ENCODE measurements around the gene TRPC4AP. TPM values are rescaled to one million over a fixed set of nuclear protein-coding genes. Genes with fewer than 3 reads are reported as not detected.

TRPC4AP gene
- total and polyA plus RNA-seq, 2 donors = 24.6 to 57.3 TPM

- H3K36me3 ChIP-seq (ENCODE audit: control insufficient read depth in 2 of 2, insufficient read depth in 2 of 2, low read length in 1 of 2) = peaks cover 83% of the 10 kb centered on the region in 2 donors
- no peak overlapping the region for H3K27ac ChIP-seq (ENCODE audit: low read depth in 1 of 2, low read length in 1 of 2)
- H3K4me1 ChIP-seq (ENCODE audit: control insufficient read depth in 2 of 2, insufficient read depth in 2 of 2, low read length in 2 of 2) = no peaks in the 10 kb centered on the region
- no peaks in the 10 kb centered on the region for H3K9me3 ChIP-seq (ENCODE audit: control insufficient read depth in 2 of 2, insufficient read depth in 1 of 2, low read length in 1 of 2)
- no peak overlapping the region for H3K4me3 ChIP-seq (ENCODE audit: low read length in 2 of 2)
- DNase-seq (ENCODE audit: low read depth in 6 of 9, low spot score in 9 of 9) = no peak
- 97% methylated on average over 8 of the region's 8 CpGs for whole genome bisulfite sequencing
- no peaks in the 10 kb centered on the region for H3K27me3 ChIP-seq (ENCODE audit: control insufficient read depth in 2 of 2, insufficient read depth in 1 of 2, low read length in 1 of 2)
These were observed 75.3 kb downstream of the TRPC4AP start for GRCh38 chr20:35017099-35017835.

GRCh38 chr20:35015863-35016193 is 76.8 kb downstream of the TRPC4AP start:
- Histone ChIP-seq H3K27ac (ENCODE audit: low read depth in 1 of 2, low read length in 1 of 2) (no peak overlapping the region), H3K27me3 (ENCODE audit: control insufficient read depth in 2 of 2, insufficient read depth in 1 of 2, low read length in 1 of 2) (no peaks in the 10 kb centered on the region), H3K4me3 (ENCODE audit: low read length in 2 of 2) (no peak overlapping the region), H3K4me1 (ENCODE audit: control insufficient read depth in 2 of 2, insufficient read depth in 2 of 2, low read length in 2 of 2) (no peaks in the 10 kb centered on the region), H3K36me3 (ENCODE audit: control insufficient read depth in 2 of 2, insufficient read depth in 2 of 2, low read length in 1 of 2) (peaks cover 81 to 85% of the 10 kb centered on the region in 2 donors), H3K9me3 (ENCODE audit: control insufficient read depth in 2 of 2, insufficient read depth in 1 of 2, low read length in 1 of 2) (no peaks in the 10 kb centered on the region)
- no peak for DNase-seq (ENCODE audit: low read depth in 6 of 9, low spot score in 9 of 9)
- 97% methylated on average over 2 of the region's 2 CpGs for WGBS

DNA sequence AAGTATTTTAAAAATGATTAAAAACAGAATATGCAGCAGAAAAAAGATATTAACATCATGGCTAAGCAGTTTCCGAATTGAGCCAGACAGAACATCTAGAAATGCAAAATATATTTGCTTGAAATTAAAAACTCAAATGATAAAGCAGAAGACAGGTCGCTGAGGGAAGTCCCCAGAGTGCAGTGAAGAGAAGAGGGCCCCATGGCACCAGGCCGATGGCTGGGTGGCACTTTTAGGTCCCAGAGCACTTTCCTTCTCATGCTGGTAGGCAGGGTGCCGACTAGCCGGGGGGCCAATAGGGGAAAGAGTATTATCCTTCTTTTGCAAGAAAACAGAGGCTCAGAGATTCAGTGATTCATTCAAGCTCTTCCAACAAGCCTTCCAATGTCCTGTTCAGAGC is 78.1 kb downstream of the TRPC4AP start:
- no peak for DNase-seq (ENCODE audit: low read depth in 6 of 9, low spot score in 9 of 9)
- Histone ChIP-seq H3K4me1 (ENCODE audit: control insufficient read depth in 2 of 2, insufficient read depth in 2 of 2, low read length in 2 of 2) (no peaks in the 10 kb centered on the region), H3K27me3 (ENCODE audit: control insufficient read depth in 2 of 2, insufficient read depth in 1 of 2, low read length in 1 of 2) (no peaks in the 10 kb centered on the region), H3K9me3 (ENCODE audit: control insufficient read depth in 2 of 2, insufficient read depth in 1 of 2, low read length in 1 of 2) (no peaks in the 10 kb centered on the region), H3K36me3 (ENCODE audit: control insufficient read depth in 2 of 2, insufficient read depth in 2 of 2, low read length in 1 of 2) (peaks cover 80 to 85% of the 10 kb centered on the region in 2 donors), H3K4me3 (ENCODE audit: low read length in 2 of 2) (no peak overlapping the region), H3K27ac (ENCODE audit: low read depth in 1 of 2, low read length in 1 of 2) (no peak overlapping the region)
- 96% methylated on average over 5 of the region's 5 CpGs for WGBS

DNA sequence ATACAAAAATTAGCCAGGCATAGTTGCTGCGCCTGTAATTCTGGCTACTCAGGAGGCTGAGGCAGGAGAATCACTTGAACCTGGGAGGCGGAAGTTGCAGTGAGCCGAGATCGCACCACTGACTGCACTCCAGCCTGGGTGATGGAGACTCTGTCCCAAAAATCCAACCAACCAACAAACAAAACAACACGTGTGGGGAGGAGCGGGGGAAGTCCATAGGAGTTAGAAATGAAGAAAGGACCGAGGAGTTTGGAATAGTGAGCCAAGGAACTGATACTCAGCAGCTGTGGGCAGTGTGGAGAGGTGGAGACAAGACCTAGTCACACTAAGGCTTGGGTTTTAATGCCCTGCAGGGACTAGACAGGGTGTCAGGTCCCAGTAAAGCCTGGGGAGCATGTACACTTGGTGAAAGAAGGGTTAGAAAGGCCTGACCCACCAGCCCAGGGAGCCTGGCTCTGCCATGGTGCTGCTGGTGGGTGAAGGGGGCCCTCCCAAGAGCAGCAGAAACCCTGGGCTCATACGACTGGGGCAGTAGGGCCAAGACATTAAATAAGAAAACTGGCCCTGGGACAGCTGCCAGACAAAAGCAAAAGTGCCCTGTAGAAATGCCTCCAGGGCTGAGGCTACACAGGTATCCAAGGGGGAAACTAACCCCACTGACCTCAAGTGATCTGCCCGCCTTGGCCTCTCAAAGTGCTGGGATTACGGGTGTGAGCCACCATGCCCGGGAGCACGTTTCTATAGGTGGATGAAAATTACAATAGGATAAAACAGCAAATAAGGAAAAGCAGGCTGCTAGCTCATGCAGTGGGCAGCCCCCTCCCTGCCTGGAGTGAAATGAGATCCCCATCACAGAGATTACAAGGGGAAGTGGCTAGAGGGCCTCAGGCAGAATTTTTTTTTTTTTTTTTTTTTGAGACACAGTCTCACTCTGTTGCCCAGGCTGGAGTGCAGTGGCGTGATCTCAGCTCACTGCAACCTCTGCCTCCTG is 78.9 kb downstream of the TRPC4AP start:
- Histone ChIP-seq H3K36me3 (ENCODE audit: control insufficient read depth in 2 of 2, insufficient read depth in 2 of 2, low read length in 1 of 2) (peaks cover 81 to 85% of the 10 kb centered on the region in 2 donors), H3K27ac (ENCODE audit: low read depth in 1 of 2, low read length in 1 of 2) (no peak overlapping the region), H3K27me3 (ENCODE audit: control insufficient read depth in 2 of 2, insufficient read depth in 1 of 2, low read length in 1 of 2) (no peaks in the 10 kb centered on the region), H3K4me3 (ENCODE audit: low read length in 2 of 2) (no peak overlapping the region), H3K9me3 (ENCODE audit: control insufficient read depth in 2 of 2, insufficient read depth in 1 of 2, low read length in 1 of 2) (no peaks in the 10 kb centered on the region), H3K4me1 (ENCODE audit: control insufficient read depth in 2 of 2, insufficient read depth in 2 of 2, low read length in 2 of 2) (no peaks in the 10 kb centered on the region)
- WGBS = 97% methylated on average over 13 of the region's 13 CpGs
- no peak for DNase-seq (ENCODE audit: low read depth in 6 of 9, low spot score in 9 of 9)

DNA sequence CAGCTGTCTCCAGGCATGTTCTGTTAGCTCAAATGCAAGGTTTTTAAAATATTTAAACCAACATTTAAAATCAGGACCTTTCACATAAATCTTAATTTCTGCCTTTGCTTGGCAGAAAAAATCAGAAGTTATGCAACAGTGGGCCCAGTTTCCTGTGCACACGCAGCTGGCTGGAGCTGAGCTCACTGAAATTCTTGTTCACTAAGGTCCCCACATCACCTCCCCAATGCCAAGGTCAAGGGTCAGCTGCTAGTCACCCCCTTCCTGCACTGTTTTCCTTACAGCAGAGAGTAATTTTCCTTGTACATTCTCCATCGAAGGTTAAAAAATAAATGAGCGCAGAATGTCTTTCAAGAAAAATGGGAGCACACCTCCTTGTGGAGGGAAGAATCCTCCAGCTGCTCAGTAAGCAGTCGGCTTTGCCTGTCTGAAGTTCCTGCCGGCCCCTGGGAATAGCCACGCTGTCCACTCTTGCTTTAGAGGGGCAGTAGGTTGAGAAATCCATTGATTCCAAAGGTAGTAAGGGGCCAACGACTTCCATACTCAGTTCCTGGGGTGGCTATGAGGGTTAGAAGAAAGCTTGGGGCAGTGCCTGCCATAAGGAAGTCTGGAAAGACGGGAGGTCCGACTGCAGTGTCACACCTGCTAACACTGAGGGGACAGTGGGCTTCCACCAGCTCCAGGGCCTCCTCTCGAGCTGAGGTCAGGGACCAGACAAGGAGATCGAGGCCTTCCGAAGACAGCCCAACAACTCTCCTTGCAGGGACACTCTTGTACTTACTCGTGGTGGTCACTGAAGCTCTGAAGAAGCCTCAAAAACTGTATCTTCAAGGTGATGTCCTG is 80.2 kb downstream of the TRPC4AP start:
- H3K27ac ChIP-seq (ENCODE audit: low read depth in 1 of 2, low read length in 1 of 2) = no peak overlapping the region
- no peaks in the 10 kb centered on the region for H3K9me3 ChIP-seq (ENCODE audit: control insufficient read depth in 2 of 2, insufficient read depth in 1 of 2, low read length in 1 of 2)
- H3K27me3 ChIP-seq (ENCODE audit: control insufficient read depth in 2 of 2, insufficient read depth in 1 of 2, low read length in 1 of 2) = no peaks in the 10 kb centered on the region
- H3K4me3 ChIP-seq (ENCODE audit: low read length in 2 of 2) = no peak overlapping the region
- no peak for DNase-seq (ENCODE audit: low read depth in 6 of 9, low spot score in 9 of 9)
- no peaks in the 10 kb centered on the region for H3K4me1 ChIP-seq (ENCODE audit: control insufficient read depth in 2 of 2, insufficient read depth in 2 of 2, low read length in 2 of 2)
- 92% methylated on average over 13 of the region's 13 CpGs for WGBS
- peaks cover 82 to 90% of the 10 kb centered on the region in 2 donors for H3K36me3 ChIP-seq (ENCODE audit: control insufficient read depth in 2 of 2, insufficient read depth in 2 of 2, low read length in 1 of 2)

DNA sequence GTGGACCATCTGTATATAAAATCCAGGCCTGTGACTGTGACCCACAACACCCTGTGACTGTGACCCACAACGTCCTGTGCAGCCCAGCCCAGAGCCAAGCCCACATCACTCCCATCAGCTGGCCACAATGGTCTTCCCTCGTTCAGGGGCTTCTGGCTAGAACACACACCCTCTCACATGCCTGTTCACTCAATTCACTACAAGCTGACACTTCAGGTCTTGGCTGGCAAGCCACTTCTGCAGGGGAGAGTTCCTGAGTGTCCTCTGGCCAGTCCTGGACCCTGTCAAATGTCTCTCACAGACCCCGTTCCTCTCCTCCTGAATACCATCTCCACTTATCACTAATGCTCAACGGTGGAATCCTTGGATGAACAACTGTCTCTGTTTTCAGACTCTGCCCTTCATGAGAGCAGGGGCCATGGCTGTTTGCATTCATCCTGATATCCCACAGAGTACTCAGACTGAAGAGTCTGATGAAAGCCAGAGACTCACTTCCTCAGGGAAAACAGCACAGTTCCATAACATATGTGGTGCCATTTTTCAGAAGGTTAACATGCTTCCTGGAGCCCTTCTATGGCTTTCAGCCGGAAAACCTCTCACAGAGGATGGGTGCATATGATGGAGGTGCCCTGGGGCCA is 80.9 kb downstream of the TRPC4AP start:
- no peaks in the 10 kb centered on the region for H3K9me3 ChIP-seq (ENCODE audit: control insufficient read depth in 2 of 2, insufficient read depth in 1 of 2, low read length in 1 of 2)
- no peak for DNase-seq (ENCODE audit: low read depth in 6 of 9, low spot score in 9 of 9)
- 87% methylated on average over 5 of the region's 5 CpGs for WGBS

DNA sequence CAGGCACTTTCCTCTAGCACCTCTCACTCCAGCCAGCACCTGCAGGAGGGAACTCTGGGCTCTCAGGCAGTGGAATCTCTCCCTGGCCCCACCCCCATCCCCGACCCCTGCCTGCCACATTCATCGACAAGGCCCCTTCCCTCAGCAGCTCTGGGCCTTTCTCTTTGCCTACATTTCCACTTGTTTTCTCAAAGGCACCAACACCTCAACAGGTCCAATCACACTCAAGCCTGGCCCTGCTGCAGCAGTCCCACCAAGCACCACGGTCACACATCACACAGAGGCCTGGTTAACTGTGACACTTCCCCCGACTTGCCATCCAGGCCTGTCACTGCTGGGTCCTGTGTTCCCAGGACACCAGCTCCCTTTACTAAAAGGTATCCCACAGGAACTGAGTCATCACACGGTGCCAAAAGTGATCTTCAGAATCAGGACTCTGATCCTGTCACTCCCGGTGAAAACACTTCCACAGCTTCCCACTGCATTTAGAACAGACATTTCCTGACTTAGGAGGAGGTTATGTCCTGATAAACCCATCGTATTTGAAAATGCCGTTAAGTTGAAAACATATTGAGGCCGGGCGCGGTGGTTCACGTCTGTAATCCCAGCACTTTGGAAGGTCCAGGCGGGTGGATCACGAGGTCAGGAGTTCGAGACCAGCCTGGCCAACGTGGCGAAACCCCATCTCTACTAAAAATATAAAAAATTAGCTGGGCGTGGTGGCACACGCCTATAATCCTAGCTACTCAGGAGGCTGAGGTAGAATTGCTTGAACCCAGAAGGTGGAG is 82.0 kb downstream of the TRPC4AP start:
- no peaks in the 10 kb centered on the region for H3K4me1 ChIP-seq (ENCODE audit: control insufficient read depth in 2 of 2, insufficient read depth in 2 of 2, low read length in 2 of 2)
- H3K27ac ChIP-seq (ENCODE audit: low read depth in 1 of 2, low read length in 1 of 2) = no peak overlapping the region
- no peaks in the 10 kb centered on the region for H3K27me3 ChIP-seq (ENCODE audit: control insufficient read depth in 2 of 2, insufficient read depth in 1 of 2, low read length in 1 of 2)
- DNase-seq (ENCODE audit: low read depth in 6 of 9, low spot score in 9 of 9) = no peak
- peaks cover 90 to 96% of the 10 kb centered on the region in 2 donors for H3K36me3 ChIP-seq (ENCODE audit: control insufficient read depth in 2 of 2, insufficient read depth in 2 of 2, low read length in 1 of 2)
- H3K9me3 ChIP-seq (ENCODE audit: control insufficient read depth in 2 of 2, insufficient read depth in 1 of 2, low read length in 1 of 2) = no peaks in the 10 kb centered on the region
- H3K4me3 ChIP-seq (ENCODE audit: low read length in 2 of 2) = no peak overlapping the region
- WGBS = 97% methylated on average over 19 of the region's 19 CpGs

More for the DNA sequence above, 80.9 kb downstream of the TRPC4AP start:
- Histone ChIP-seq H3K4me3 (ENCODE audit: low read length in 2 of 2) (no peak overlapping the region), H3K27ac (ENCODE audit: low read depth in 1 of 2, low read length in 1 of 2) (no peak overlapping the region), H3K36me3 (ENCODE audit: control insufficient read depth in 2 of 2, insufficient read depth in 2 of 2, low read length in 1 of 2) (peaks cover 86 to 95% of the 10 kb centered on the region in 2 donors), H3K4me1 (ENCODE audit: control insufficient read depth in 2 of 2, insufficient read depth in 2 of 2, low read length in 2 of 2) (no peaks in the 10 kb centered on the region), H3K27me3 (ENCODE audit: control insufficient read depth in 2 of 2, insufficient read depth in 1 of 2, low read length in 1 of 2) (no peaks in the 10 kb centered on the region)

Data from thymus (tissue), 11 donors.